ENCODE results near the gene MSN. TPM values are rescaled to one million over a fixed set of nuclear protein-coding genes. Genes with fewer than 3 reads are reported as not detected.
"Not testable (repeated sequence)": the region's sequence is repeated elsewhere in the genome, so short reads cannot be mapped to it uniquely, and the experiment has no call there.

Gene MSN
- 100 to 1,000 TPM; 228 to 399 TPM for total RNA-seq
- polyA plus RNA-seq: 100 to 1,000 TPM; 168 to 371 TPM
- long read RNA-seq, donor 1, transcript MSN-201 (13 exons, 3,944 nt): major isoform, 81 of 527 reads
- long read RNA-seq, donor 1, partial matches to known transcripts: 430 of 527 reads
- long read RNA-seq, donor 1, other reads (novel, unspliced or antisense): 16 of 527 reads
- long read RNA-seq, donor 2, transcript MSN-201 (13 exons, 3,944 nt): major isoform, 6 of 105 reads
- long read RNA-seq, donor 2, partial matches to known transcripts: 99 of 105 reads
- long read RNA-seq, donor 2, other reads (novel, unspliced or antisense): 0 of 105 reads
- long read RNA-seq, donor 3, transcript MSN-201 (13 exons, 3,944 nt): major isoform, 11 of 202 reads
- long read RNA-seq, donor 3, partial matches to known transcripts: 191 of 202 reads
- long read RNA-seq, donor 3, other reads (novel, unspliced or antisense): 0 of 202 reads
- long read RNA-seq, donor 4, partial matches to known transcripts: 90 of 93 reads
- long read RNA-seq, donor 4, other reads (novel, unspliced or antisense): 0 of 93 reads
- long read RNA-seq, donor 5, transcript MSN-201 (13 exons, 3,944 nt): major isoform, 24 of 339 reads
- long read RNA-seq, donor 5, partial matches to known transcripts: 305 of 339 reads
- long read RNA-seq, donor 5, other reads (novel, unspliced or antisense): 10 of 339 reads

GRCh38 chrX:65667503-65668376, at the start of gene MSN:
TSS of gene MSN (plus strand) at chrX:65667654. CDS start at chrX:65667842, 188 bp downstream.
- DNase-seq: peak; percentile 64 to 78 (median 72)
- TF ChIP-seq, protein P1, sequence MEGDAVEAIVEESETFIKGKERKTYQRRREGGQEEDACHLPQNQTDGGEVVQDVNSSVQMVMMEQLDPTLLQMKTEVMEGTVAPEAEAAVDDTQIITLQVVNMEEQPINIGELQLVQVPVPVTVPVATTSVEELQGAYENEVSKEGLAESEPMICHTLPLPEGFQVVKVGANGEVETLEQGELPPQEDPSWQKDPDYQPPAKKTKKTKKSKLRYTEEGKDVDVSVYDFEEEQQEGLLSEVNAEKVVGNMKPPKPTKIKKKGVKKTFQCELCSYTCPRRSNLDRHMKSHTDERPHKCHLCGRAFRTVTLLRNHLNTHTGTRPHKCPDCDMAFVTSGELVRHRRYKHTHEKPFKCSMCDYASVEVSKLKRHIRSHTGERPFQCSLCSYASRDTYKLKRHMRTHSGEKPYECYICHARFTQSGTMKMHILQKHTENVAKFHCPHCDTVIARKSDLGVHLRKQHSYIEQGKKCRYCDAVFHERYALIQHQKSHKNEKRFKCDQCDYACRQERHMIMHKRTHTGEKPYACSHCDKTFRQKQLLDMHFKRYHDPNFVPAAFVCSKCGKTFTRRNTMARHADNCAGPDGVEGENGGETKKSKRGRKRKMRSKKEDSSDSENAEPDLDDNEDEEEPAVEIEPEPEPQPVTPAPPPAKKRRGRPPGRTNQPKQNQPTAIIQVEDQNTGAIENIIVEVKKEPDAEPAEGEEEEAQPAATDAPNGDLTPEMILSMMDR (IDR thresholded peaks at IDR 0.05; ENCODE audit: control extremely low read depth, extremely low read depth): no peak
- Histone ChIP-seq H3K9ac (ENCODE audit: insufficient read depth in 1 of 2, low read length in 2 of 2) (peak within 1 kb of the TSS; percentile 68 to 71), H3K9me3 (ENCODE audit: control insufficient read depth in 4 of 4, insufficient read depth in 3 of 4, low read length in 3 of 4) (no peaks in the 10 kb centered on the region), H3K4me1 (ENCODE audit: control insufficient read depth in 5 of 5, insufficient read depth in 5 of 5, low read length in 5 of 5) (peaks cover 4 to 22% (median 10%) of the 10 kb centered on the region in 5 donors), H3K4me3 (peak within 1 kb of the TSS; percentile 78), H3K27ac (ENCODE audit: low read depth in 1 of 2, low read length in 1 of 2) (peak within 1 kb of the TSS; percentile 95 to 98), H3K27me3 (ENCODE audit: control insufficient read depth in 3 of 3, insufficient read depth in 3 of 3, low read length in 2 of 3) (no peaks in the 10 kb centered on the region), H3K36me3 (ENCODE audit: control insufficient read depth in 4 of 4, insufficient read depth in 4 of 4, low read length in 4 of 4) (no peaks in the 10 kb centered on the region)
- 0 to 48% methylated on average over 32 to 56 of the region's 56 CpGs for WGBS, 2 donors
- ATAC-seq (ENCODE audit: insufficient read depth, low FRiP score): peak; percentile 88

- H3K9ac ChIP-seq (ENCODE audit: insufficient read depth in 1 of 2, low read length in 2 of 2); H3K36me3 ChIP-seq (ENCODE audit: control insufficient read depth in 4 of 4, insufficient read depth in 4 of 4, low read length in 4 of 4); H3K4me1 ChIP-seq (ENCODE audit: control insufficient read depth in 5 of 5, insufficient read depth in 5 of 5, low read length in 5 of 5); DNase-seq; H3K9me3 ChIP-seq (ENCODE audit: control insufficient read depth in 4 of 4, insufficient read depth in 3 of 4, low read length in 3 of 4); H3K4me3 ChIP-seq; H3K27ac ChIP-seq (ENCODE audit: low read depth in 1 of 2, low read length in 1 of 2); ATAC-seq (ENCODE audit: insufficient read depth, low FRiP score); H3K27me3 ChIP-seq (ENCODE audit: control insufficient read depth in 3 of 3, insufficient read depth in 3 of 3, low read length in 2 of 3): not testable (repeated sequence)
- whole genome bisulfite sequencing, 2 donors: 82 to 91% methylated on average over 21 to 33 of the region's 33 CpGs
Measured at GRCh38 chrX:65620096-65620705, 47.3 kb upstream of the MSN start.

GRCh38 chrX:65630771-65631170, 36.7 kb upstream of the MSN start:
- Histone ChIP-seq H3K9ac (ENCODE audit: insufficient read depth in 1 of 2, low read length in 2 of 2) (no peak overlapping the region), H3K36me3 (ENCODE audit: control insufficient read depth in 4 of 4, insufficient read depth in 4 of 4, low read length in 4 of 4) (no peaks in the 10 kb centered on the region), H3K9me3 (ENCODE audit: control insufficient read depth in 4 of 4, insufficient read depth in 3 of 4, low read length in 3 of 4) (peaks cover 0 to 6% (median 0%) of the 10 kb centered on the region in 4 donors), H3K27me3 (ENCODE audit: control insufficient read depth in 3 of 3, insufficient read depth in 3 of 3, low read length in 2 of 3) (no peaks in the 10 kb centered on the region), H3K4me1 (ENCODE audit: control insufficient read depth in 5 of 5, insufficient read depth in 5 of 5, low read length in 5 of 5) (peaks cover 0 to 7% (median 4%) of the 10 kb centered on the region in 5 donors), H3K27ac (ENCODE audit: low read depth in 1 of 2, low read length in 1 of 2) (no peak overlapping the region), H3K4me3 (no peak overlapping the region)
- ATAC-seq (ENCODE audit: insufficient read depth, low FRiP score) (no peak), DNase-seq (no peak)
- TF ChIP-seq, protein P1 (IDR thresholded peaks at IDR 0.05; ENCODE audit: control extremely low read depth, extremely low read depth): no peak
- WGBS, 2 donors: 77 to 84% methylated on average over 3 of the region's 3 CpGs

Data from lung (tissue), 16 donors.